ENCODE data around the gene ADD1. TPM values are rescaled to one million over a fixed set of nuclear protein-coding genes. Genes with fewer than 3 reads are reported as not detected.
A peak's percentile ranks its signal among the peaks of the same experiment; 100 is the strongest.

The ADD1 gene
- total and polyA plus RNA-seq, 2 donors (not counting 1 experiment from before 2014, with no cell fraction given), result 302 to 383 TPM

DNA sequence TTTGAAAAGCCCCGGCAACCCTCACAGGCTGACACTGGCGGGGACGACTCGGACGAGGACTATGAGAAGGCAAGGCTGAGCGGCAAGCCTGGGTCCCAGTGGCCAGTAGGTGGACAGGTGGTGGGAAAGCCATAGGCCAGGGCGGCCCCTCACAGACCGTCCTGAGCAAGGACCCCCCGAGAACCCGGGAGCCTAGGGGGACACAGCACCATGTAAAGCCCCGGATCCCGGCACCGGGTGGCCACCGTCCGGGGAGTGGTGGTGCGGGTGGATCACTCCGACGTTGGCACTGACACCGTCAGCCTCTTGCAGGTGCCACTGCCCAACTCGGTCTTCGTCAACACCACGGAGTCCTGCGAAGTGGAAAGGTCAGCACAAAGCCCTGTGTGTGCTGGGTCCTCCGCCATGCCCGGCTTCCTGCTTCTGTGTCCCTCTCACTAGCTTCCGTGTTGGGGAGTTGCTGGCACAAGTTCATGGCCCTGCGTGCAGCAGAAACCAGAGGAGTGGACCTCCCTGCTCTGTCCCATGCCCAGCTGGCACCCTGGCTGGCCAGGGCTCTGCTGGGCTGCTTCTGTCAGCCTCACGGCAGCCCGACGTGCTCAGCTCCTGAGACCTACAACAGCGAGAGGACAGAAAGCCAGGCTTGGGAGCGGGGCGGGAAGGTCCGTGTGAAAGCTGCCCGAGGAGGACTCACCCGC lies 11.9 kb upstream of the ADD1 start:
- Mint-ChIP-seq H3K27ac (peak overlapping the region; percentile 91), H3K4me3 (peak overlapping the region; percentile 29), H3K4me1 (peaks cover 47% of the 10 kb centered on the region), H3K27me3 (no peaks in the 10 kb centered on the region), H3K9me3 (ENCODE audit: insufficient read depth) (no peaks in the 10 kb centered on the region)
- Histone ChIP-seq H3K4me3 (ENCODE audit: control extremely low read depth in 1 of 5, extremely low read depth in 1 of 5, insufficient read depth in 1 of 5, low read depth in 2 of 5, low read length in 4 of 5) (no peak overlapping the region), H2AFZ (ENCODE audit: insufficient read depth, low read depth, low read length, poor library complexity, severe bottlenecking) (no peak overlapping the region), H3K27me3 (replicated peaks in 1 of 4; ENCODE audit: control extremely low read depth in 1 of 4, control insufficient read depth in 3 of 4, insufficient read depth in 4 of 4, low read length in 3 of 4) (no peaks in the 10 kb centered on the region), H3K9ac (ENCODE audit: low read length) (no peak overlapping the region), H4K20me1 (ENCODE audit: control insufficient read depth, insufficient read depth, low read length, poor library complexity, severe bottlenecking) (peaks cover 66% of the 10 kb centered on the region), H3K36me3 (replicated peaks in 1 of 2; ENCODE audit: control extremely low read depth in 1 of 2, control insufficient read depth in 1 of 2, extremely low read depth in 1 of 2, insufficient read depth in 2 of 2, low read length in 1 of 2) (peaks cover 3 to 76% of the 10 kb centered on the region in 2 experiments), H3K4me1 (ENCODE audit: control insufficient read depth in 2 of 2, insufficient read depth in 2 of 2, low read length in 2 of 2) (peaks cover 52 to 53% of the 10 kb centered on the region in 2 donors), H3K79me2 (ENCODE audit: control insufficient read depth, insufficient read depth, low read length) (peaks cover 8% of the 10 kb centered on the region), H3K9me3 (ENCODE audit: control extremely low read depth in 1 of 3, control insufficient read depth in 2 of 3, insufficient read depth in 1 of 3, low read length in 2 of 3) (no peaks in the 10 kb centered on the region), H3K4me2 (replicated peaks; ENCODE audit: low read depth, low read length, poor library complexity, severe bottlenecking) (peak overlapping the region; percentile 70), H3K27ac (ENCODE audit: low read length in 2 of 2) (peak overlapping the region; percentile 64 to 75)
- ChIA-PET POLR2A (interaction anchor here (0.8 to 2.4 kb wide), 6 partner anchors 10 to 33 kb away, joined by 3 to 7 read pairs (median 4); partner anchors contain the start of gene ADD1), CTCF (interaction anchor here (1.0 kb wide), 2 partner anchors 10 to 30 kb away, joined by 3 read pairs; no protein-coding TSS in a partner anchor)
- DNase-seq (no peak), ATAC-seq (ENCODE audit: low read depth) (no peak)
- intact Hi-C loops (cut with micrococcal nuclease), result no loop called here
- TF ChIP-seq CTCF (IDR thresholded peaks at IDR 0.05) (no peak), EZH2 (IDR thresholded peaks at IDR 0.05; ENCODE audit: borderline replicate concordance, insufficient read depth, low read depth, low read length, poor library complexity, severe bottlenecking) (no peak)
- 94% methylated on average over 32 of the region's 36 CpGs for WGBS (ENCODE audit: insufficient coverage)
